ENCODE data around the gene ZNF436.

DNA sequence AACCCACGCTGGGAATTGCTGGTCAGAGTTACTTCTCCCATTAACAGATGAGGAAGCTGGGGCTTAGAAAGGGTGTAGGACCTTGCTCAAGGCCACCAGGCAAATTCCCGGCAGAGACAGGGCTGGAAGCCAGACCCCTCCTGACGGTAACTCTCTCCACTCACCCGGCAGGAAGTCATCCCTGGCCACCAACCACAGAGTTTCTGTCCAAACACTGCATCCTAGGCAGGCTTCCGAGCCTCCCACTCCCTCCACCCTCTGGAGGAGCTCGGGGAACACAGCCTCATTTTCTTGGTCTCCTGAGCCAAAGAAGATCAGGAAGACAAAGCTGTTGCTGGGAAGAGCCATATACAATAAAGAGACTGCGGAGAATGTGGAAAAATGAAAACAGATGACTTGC is 25.0 kb upstream of the ZNF436 start:
- no peak for TF ChIP-seq CTCF (IDR thresholded peaks at IDR 0.05; ENCODE audit: borderline replicate concordance, extremely low read depth, low read length, poor library complexity, severe bottlenecking)
- TF ChIP-seq EZH2 (IDR thresholded peaks at IDR 0.05; ENCODE audit: borderline replicate concordance, low read depth, low read length, severe bottlenecking), result no peak
